Lower leg skin (tissue), 4 donors: ENCODE measurements around the gene ADGRL3. TPM values are rescaled to one million over a fixed set of nuclear protein-coding genes. Genes with fewer than 3 reads are reported as not detected.

Source experiments
- DNase-seq, 2 donors: peaks; one replicate each; pipeline ENCODE4 v3.0.0-alpha.2; 2019; ENCODE audit warnings: low spot score in 2 of 2
- H3K4me3 ChIP-seq: fragments of 200-600 bp; sonication (generic); 2 replicates; pipeline ENCODE4 v1.5.1; 2017; ENCODE audit warnings: mild to moderate bottlenecking, low read depth; ENCODE audit not compliant: poor library complexity, severe bottlenecking
- POLR2A ChIP-seq, 2 donors: fragments of 450-650 bp; IDR thresholded peaks; one replicate each; pipeline ENCODE4 v1.6.1; 2016 to 2017; ENCODE audit warnings: antibody characterized with exemption in 2 of 2, mild to moderate bottlenecking in 1 of 2, moderate library complexity in 1 of 2
- whole genome bisulfite sequencing, 2 donors: methylation state at CpG; one replicate each; pipeline ENCODE4 v1.1.5; 2018; 5-methylcytosine and 5-hydroxymethylcytosine counted together
- intact Hi-C: fragments of 100-400 bp; cut with DNase I; formaldehyde crosslinking; loops from one replicate; pipeline ENCODE4 v1.15.0; 2023; ENCODE audit warnings: low total_unique reads
- total RNA-seq, 4 donors: library from RNA; depleted of rRNA; stranded (reverse); fragments of >200 nt; gene quantifications; one replicate each; pipeline ENCODE4 v1.1.0, GENCODE V29; 2016
- TF ChIP-seq, protein P1 (sequence below), 3 donors: fragments of 450-650 bp; IDR thresholded peaks; one replicate each; pipeline ENCODE4 v1.5.1; 2016; ENCODE audit warnings: antibody characterized with exemption in 3 of 3, mild to moderate bottlenecking in 3 of 3, moderate library complexity in 2 of 3

Gene ADGRL3
- total RNA-seq, 4 donors from 2014 or later, result 1.8 to 21.2 (median 8.2) TPM

DNA sequence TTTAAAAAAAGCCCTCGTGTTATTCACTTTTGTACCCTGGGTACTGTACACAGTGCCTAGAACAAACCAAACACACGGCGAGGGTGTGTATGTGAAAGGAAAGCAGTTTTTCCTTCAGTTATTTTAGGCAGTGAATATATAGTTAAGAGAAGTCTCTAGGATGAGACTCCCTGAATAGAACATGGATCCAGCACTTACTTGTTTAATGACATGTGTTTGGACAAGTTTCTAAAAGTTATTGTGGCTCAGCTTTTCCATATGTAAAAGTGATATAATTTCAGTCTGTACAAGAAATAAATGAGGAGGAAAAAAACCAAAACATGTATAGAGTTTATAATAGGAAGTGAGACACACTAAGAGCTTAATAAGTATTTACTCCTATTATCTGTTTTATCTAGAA is 273.2 kb downstream of the ADGRL3 start:
- WGBS, 2 donors, result 69 to 70% methylated on average over 3 of the region's 3 CpGs
- TF ChIP-seq, protein P1, sequence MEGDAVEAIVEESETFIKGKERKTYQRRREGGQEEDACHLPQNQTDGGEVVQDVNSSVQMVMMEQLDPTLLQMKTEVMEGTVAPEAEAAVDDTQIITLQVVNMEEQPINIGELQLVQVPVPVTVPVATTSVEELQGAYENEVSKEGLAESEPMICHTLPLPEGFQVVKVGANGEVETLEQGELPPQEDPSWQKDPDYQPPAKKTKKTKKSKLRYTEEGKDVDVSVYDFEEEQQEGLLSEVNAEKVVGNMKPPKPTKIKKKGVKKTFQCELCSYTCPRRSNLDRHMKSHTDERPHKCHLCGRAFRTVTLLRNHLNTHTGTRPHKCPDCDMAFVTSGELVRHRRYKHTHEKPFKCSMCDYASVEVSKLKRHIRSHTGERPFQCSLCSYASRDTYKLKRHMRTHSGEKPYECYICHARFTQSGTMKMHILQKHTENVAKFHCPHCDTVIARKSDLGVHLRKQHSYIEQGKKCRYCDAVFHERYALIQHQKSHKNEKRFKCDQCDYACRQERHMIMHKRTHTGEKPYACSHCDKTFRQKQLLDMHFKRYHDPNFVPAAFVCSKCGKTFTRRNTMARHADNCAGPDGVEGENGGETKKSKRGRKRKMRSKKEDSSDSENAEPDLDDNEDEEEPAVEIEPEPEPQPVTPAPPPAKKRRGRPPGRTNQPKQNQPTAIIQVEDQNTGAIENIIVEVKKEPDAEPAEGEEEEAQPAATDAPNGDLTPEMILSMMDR (IDR thresholded peaks at IDR 0.05), result no peak
- no peak for TF ChIP-seq POLR2A (IDR thresholded peaks at IDR 0.05)
- DNase-seq, result no peak
- intact Hi-C loops, result no loop called here
- H3K4me3 ChIP-seq, result no peak overlapping the region

DNA sequence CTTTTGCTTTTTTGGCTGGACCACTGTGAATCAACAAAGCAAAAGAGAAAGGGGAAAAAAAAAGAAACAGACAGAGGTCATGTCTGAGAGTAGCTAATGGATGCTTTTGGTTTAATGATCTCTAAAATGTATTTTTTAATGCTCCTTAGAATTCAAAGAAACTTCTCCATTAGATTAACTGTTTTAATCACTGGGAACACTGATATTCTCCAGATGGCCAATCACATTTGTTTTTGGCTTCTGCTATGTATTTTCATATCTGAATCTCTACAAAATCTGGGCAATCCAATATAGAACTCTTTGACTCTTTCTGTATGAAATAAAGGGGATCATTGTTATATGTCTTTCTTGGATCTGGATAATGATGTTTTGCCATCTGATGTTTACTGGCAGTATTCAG is 278.2 kb downstream of the ADGRL3 start:
- TF ChIP-seq POLR2A (IDR thresholded peaks at IDR 0.05), result no peak
- TF ChIP-seq, protein P1 (IDR thresholded peaks at IDR 0.05), result no peak
- DNase-seq, result no peak
- H3K4me3 ChIP-seq, result no peak overlapping the region

DNA sequence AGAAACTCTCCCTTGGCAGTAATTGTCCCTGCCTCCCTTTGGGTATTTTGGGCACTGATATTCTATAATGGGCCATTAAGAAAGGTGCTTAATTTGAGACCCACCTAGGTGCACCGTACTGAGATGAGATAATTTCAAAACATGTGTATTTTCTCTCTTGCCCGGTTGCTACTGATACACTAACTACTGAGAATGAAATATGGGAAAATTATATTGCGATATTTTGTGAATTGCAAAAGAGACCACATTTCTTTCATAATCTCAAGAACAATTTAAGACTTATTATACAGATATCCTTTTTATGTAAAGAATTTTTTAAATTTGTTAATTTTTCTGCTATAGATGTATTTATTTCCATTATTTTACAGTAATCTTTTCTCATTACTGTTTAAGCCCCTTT is 284.9 kb downstream of the ADGRL3 start:
- H3K4me3 ChIP-seq, result no peak overlapping the region
- WGBS, 2 donors, result 89 to 91% methylated on average over 3 of the region's 3 CpGs
- DNase-seq, result no peak
- TF ChIP-seq POLR2A (IDR thresholded peaks at IDR 0.05), result no peak
- TF ChIP-seq, protein P1 (IDR thresholded peaks at IDR 0.05), result no peak
- intact Hi-C loops, result no loop called here

More for the DNA sequence above, 278.2 kb downstream of the ADGRL3 start:
- intact Hi-C loops, result no loop called here

DNA sequence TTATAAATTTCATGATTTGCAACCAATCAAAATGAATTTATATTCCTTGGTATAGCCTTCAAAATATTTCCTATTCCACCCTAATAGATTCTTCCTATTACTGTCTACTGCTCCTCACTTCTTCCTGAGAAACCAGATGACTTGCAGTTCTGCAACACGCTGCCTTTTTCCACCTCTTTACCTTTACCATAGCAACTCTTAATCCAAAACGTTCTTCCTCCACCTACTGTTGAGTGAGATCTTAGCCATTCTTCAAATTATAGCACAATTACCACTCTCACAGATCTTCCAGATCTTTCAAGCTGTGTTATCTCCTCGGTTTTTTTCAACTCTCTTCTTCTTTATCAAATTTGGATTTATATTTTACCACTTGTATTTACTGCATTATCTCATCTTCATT is 289.8 kb downstream of the ADGRL3 start:
- intact Hi-C loops, result no loop called here
- DNase-seq, result no peak
- no peak overlapping the region for H3K4me3 ChIP-seq
- 77 to 80% methylated on average over 3 of the region's 3 CpGs for WGBS, 2 donors
- TF ChIP-seq, protein P1 (IDR thresholded peaks at IDR 0.05), result no peak
- TF ChIP-seq POLR2A (IDR thresholded peaks at IDR 0.05), result no peak

DNA sequence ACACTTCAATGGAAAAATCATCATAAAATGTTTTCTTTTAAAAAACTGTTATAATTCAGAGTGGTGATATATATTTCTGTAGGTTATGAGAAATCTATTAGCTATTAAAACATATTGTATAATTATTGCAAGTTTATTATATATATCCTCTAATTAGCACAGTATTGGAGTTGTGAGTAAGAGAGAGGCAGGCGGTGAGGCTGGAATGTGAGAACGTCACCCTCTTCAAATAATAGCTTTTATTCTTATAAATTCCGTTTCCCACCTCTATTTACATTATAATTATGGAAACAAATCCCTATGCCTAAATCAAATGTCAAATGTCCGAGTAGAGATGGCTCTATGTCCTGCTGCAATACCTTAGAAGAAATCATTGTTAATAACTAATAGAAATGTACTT is 292.9 kb downstream of the ADGRL3 start:
- intact Hi-C loops, result no loop called here
- DNase-seq, result no peak
- WGBS, 2 donors, result 84 to 87% methylated on average over 4 of the region's 4 CpGs
- TF ChIP-seq, protein P1 (IDR thresholded peaks at IDR 0.05), result no peak
- no peak for TF ChIP-seq POLR2A (IDR thresholded peaks at IDR 0.05)
- H3K4me3 ChIP-seq, result no peak overlapping the region

DNA sequence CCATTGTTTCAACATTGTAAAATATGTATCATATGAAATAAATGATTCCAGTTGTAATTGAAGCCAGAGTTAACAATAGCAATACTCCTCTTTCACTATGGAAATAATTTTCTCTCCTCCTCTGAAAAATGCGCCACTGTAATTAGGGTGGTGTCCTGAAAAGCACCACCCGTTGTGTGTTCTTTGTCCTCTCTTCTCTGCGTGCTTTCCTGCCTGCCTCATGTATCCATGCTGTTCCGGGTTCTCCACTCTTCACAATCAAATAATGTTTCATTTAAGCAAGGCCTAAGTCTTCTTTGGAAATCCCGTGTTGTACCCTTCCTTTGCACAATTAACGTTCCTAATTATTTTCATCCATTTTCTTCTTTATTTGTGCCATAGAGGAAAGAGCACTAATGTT is 293.3 kb downstream of the ADGRL3 start:
- DNase-seq, result no peak
- H3K4me3 ChIP-seq, result no peak overlapping the region
- TF ChIP-seq, protein P1 (IDR thresholded peaks at IDR 0.05), result no peak
- no peak for TF ChIP-seq POLR2A (IDR thresholded peaks at IDR 0.05)
- intact Hi-C loops, result no loop called here
- WGBS, 2 donors, result 68 to 93% methylated on average over 6 of the region's 6 CpGs
